ENCODE data around the gene KLHDC7B. TPM values are rescaled to one million over a fixed set of nuclear protein-coding genes. Genes with fewer than 3 reads are reported as not detected.

The KLHDC7B gene
- total and polyA plus RNA-seq, 2 of the 13 experiments (the other 11 are each of a cell fraction or from before 2014, with no cell fraction given) = 0.11 TPM; not detected in 1

DNA sequence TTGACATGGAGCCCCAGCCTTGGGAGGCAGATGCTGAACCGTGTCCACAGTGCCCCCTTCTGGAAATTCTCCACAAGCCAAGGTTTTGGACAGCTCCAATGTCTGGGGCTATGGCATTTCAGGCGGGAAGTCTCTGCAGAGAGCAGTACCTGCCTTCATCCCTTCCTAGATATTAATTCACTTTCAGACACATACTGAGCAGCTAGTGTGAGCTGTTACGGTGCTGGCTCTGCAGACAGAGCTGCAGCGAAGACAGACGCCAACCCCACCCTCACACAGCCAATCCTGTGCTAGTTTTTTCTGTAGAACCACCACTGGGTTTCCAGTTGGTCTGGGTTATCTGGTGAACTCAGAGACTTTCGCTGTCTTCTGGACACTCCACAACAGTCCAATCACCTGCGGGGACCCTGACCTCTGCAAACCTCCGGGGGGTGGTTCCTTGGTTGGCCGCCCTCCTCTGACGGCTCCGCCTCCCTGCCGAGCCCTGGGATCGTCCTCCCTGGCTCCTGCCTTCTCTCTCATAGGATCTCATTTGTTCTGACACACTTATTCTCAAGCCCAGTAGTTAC lies 47.3 kb upstream of the KLHDC7B start (continued):
- no peak for TF ChIP-seq PPARG (CRISPR knock-in tag; conservative IDR thresholded peaks at IDR 0.05)
- TF ChIP-seq, protein P1, sequence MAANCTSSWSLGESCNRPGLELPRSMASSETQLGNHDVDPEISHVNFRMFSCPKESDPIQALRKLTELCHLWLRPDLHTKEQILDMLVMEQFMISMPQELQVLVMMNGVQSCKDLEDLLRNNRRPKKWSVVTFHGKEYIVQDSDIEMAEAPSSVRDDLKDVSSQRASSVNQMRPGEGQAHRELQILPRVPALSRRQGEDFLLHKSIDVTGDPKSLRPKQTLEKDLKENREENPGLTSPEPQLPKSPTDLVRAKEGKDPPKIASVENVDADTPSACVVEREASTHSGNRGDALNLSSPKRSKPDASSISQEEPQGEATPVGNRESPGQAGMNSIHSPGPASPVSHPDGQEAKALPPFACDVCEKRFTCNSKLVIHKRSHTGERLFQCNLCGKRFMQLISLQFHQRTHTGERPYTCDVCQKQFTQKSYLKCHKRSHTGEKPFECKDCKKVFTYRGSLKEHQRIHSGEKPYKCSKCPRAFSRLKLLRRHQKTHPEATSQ (CRISPR knock-in tag; IDR thresholded peaks at IDR 0.05; ENCODE audit: borderline replicate concordance) = 0 out of 2 replicates have a peak, but pooled peaks have one; percentile 42
- TF ChIP-seq CHD4 (IDR thresholded peaks at IDR 0.05; ENCODE audit: borderline replicate concordance, low read length) = 0 out of 2 replicates have a peak, but pooled peaks have one; percentile 31
- TF ChIP-seq ARHGAP35 (CRISPR knock-in tag; IDR thresholded peaks at IDR 0.05; ENCODE audit: borderline replicate concordance) = 0 out of 2 replicates have a peak, but pooled peaks have one; percentile 14
- no peak for TF ChIP-seq HNF4G (IDR thresholded peaks at IDR 0.05; ENCODE audit: borderline replicate concordance, low read depth, low read length)
- TF ChIP-seq HNF4G (CRISPR knock-in tag; IDR thresholded peaks at IDR 0.05; ENCODE audit: borderline replicate concordance, low read depth) = 0 out of 2 replicates have a peak, but pooled peaks have one; percentile 30
- TF ChIP-seq LCORL (IDR thresholded peaks at IDR 0.05) = no peak
- TF ChIP-seq LCORL (CRISPR knock-in tag; IDR thresholded peaks at IDR 0.05) = peak; percentile 80
- TF ChIP-seq MIER3 (CRISPR knock-in tag; IDR thresholded peaks at IDR 0.05; ENCODE audit: borderline replicate concordance) = no peak
- TF ChIP-seq KLF6 (CRISPR knock-in tag; IDR thresholded peaks at IDR 0.05) = 0 out of 2 replicates have a peak, but pooled peaks have one; percentile 32
- no peak for TF ChIP-seq TGIF2 (CRISPR knock-in tag; IDR thresholded peaks at IDR 0.05)
- TF ChIP-seq KLF16 (CRISPR knock-in tag; IDR thresholded peaks at IDR 0.05) = no peak; a peak in 1 of 4 replicates
- no peak for TF ChIP-seq ZNF101 (CRISPR knock-in tag; IDR thresholded peaks at IDR 0.05; ENCODE audit: borderline replicate concordance, low read depth)
- TF ChIP-seq, protein P2, sequence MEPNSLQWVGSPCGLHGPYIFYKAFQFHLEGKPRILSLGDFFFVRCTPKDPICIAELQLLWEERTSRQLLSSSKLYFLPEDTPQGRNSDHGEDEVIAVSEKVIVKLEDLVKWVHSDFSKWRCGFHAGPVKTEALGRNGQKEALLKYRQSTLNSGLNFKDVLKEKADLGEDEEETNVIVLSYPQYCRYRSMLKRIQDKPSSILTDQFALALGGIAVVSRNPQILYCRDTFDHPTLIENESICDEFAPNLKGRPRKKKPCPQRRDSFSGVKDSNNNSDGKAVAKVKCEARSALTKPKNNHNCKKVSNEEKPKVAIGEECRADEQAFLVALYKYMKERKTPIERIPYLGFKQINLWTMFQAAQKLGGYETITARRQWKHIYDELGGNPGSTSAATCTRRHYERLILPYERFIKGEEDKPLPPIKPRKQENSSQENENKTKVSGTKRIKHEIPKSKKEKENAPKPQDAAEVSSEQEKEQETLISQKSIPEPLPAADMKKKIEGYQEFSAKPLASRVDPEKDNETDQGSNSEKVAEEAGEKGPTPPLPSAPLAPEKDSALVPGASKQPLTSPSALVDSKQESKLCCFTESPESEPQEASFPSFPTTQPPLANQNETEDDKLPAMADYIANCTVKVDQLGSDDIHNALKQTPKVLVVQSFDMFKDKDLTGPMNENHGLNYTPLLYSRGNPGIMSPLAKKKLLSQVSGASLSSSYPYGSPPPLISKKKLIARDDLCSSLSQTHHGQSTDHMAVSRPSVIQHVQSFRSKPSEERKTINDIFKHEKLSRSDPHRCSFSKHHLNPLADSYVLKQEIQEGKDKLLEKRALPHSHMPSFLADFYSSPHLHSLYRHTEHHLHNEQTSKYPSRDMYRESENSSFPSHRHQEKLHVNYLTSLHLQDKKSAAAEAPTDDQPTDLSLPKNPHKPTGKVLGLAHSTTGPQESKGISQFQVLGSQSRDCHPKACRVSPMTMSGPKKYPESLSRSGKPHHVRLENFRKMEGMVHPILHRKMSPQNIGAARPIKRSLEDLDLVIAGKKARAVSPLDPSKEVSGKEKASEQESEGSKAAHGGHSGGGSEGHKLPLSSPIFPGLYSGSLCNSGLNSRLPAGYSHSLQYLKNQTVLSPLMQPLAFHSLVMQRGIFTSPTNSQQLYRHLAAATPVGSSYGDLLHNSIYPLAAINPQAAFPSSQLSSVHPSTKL (CRISPR knock-in tag; IDR thresholded peaks at IDR 0.05) = peak; percentile 16; the same call in 1 of the 2 replicates
- TF ChIP-seq SMYD3 (CRISPR knock-in tag; IDR thresholded peaks at IDR 0.05) = 0 out of 2 replicates have a peak, but pooled peaks have one; percentile 44
- TF ChIP-seq ZNF501 (CRISPR knock-in tag; IDR thresholded peaks at IDR 0.05) = peak; percentile 39; the same call in 1 of the 2 replicates
- peak; percentile 44 for TF ChIP-seq NR2C2 (CRISPR knock-in tag; IDR thresholded peaks at IDR 0.05; ENCODE audit: borderline replicate concordance)
- TF ChIP-seq, protein P3, sequence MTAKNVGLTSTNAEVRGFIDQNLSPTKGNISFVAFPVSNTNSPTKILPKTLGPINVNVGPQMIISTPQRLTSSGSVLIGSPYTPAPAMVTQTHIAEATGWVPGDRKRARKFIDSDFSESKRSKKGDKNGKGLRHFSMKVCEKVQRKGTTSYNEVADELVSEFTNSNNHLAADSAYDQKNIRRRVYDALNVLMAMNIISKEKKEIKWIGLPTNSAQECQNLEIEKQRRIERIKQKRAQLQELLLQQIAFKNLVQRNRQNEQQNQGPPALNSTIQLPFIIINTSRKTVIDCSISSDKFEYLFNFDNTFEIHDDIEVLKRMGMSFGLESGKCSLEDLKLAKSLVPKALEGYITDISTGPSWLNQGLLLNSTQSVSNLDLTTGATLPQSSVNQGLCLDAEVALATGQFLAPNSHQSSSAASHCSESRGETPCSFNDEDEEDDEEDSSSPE (CRISPR knock-in tag; IDR thresholded peaks at IDR 0.05) = peak; percentile 14; the same call in 1 of the 2 replicates
- TF ChIP-seq, protein P4, sequence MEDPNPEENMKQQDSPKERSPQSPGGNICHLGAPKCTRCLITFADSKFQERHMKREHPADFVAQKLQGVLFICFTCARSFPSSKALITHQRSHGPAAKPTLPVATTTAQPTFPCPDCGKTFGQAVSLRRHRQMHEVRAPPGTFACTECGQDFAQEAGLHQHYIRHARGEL (CRISPR knock-in tag; IDR thresholded peaks at IDR 0.05) = no peak
- TF ChIP-seq NFYB (CRISPR knock-in tag; IDR thresholded peaks at IDR 0.05) = 0 out of 2 replicates have a peak, but pooled peaks have one; percentile 48
- peak; percentile 66; the same call in 1 of the 2 replicates for TF ChIP-seq SMC3 (IDR thresholded peaks at IDR 0.05; ENCODE audit: low read length)
- 0 out of 2 replicates have a peak, but pooled peaks have one; percentile 13 for TF ChIP-seq ZNF772 (CRISPR knock-in tag; IDR thresholded peaks at IDR 0.05)
- no peak for TF ChIP-seq KDM1A (CRISPR knock-in tag; IDR thresholded peaks at IDR 0.05)
- no peak for TF ChIP-seq NR3C1 (CRISPR knock-in tag; IDR thresholded peaks at IDR 0.05)
